ENCODE results near the gene SCNN1G. TPM values are rescaled to one million over a fixed set of nuclear protein-coding genes. Genes with fewer than 3 reads are reported as not detected.

The SCNN1G gene
- total and polyA plus RNA-seq, 2 of the 13 experiments (the other 11 are each of a cell fraction or from before 2014, with no cell fraction given) = not detected

GRCh38 chr16:23148513-23149266, 33.9 kb upstream of the SCNN1G start (continued):
- TF ChIP-seq NFAT5 (CRISPR knock-in tag; IDR thresholded peaks at IDR 0.05) (peak; percentile 75), ZFP90 (CRISPR knock-in tag; IDR thresholded peaks at IDR 0.05; ENCODE audit: borderline replicate concordance) (peak; percentile 68; the same call in 1 of the 2 replicates), BORCS8-MEF2B (CRISPR knock-in tag; IDR thresholded peaks at IDR 0.05) (peak; percentile 89), ZMYM3 (CRISPR knock-in tag; IDR thresholded peaks at IDR 0.05) (peak; percentile 8; the same call in 1 of the 2 replicates), ZBED4 (CRISPR knock-in tag; IDR thresholded peaks at IDR 0.05; ENCODE audit: borderline replicate concordance) (peak; percentile 99), ARID2 (CRISPR knock-in tag; IDR thresholded peaks at IDR 0.05; ENCODE audit: borderline replicate concordance) (peak; percentile 77; the same call in 1 of the 2 replicates), U2AF2 (IDR thresholded peaks at IDR 0.05; ENCODE audit: low read depth, low read length) (no peak), MYNN (CRISPR knock-in tag; IDR thresholded peaks at IDR 0.05; ENCODE audit: low read depth) (no peak; the same call in 1 of the 2 replicates), ZNF788 (CRISPR knock-in tag; IDR thresholded peaks at IDR 0.05; ENCODE audit: borderline replicate concordance) (peak; percentile 66), CAMTA2 (CRISPR knock-in tag; IDR thresholded peaks at IDR 0.05; ENCODE audit: borderline replicate concordance) (peak; percentile 67; the same call in 1 of the 2 replicates), SKIL (CRISPR knock-in tag; IDR thresholded peaks at IDR 0.05; ENCODE audit: borderline replicate concordance) (peak; percentile 88), ZNF598 (CRISPR knock-in tag; IDR thresholded peaks at IDR 0.05; ENCODE audit: borderline replicate concordance) (peak; percentile 87; the same call in 1 of the 2 replicates), SP5 (CRISPR knock-in tag; IDR thresholded peaks at IDR 0.05; ENCODE audit: borderline replicate concordance, low read depth) (peak; percentile 92), ZMYM2 (CRISPR knock-in tag; IDR thresholded peaks at IDR 0.05) (no peak), ZNF550 (CRISPR knock-in tag; IDR thresholded peaks at IDR 0.05; ENCODE audit: borderline replicate concordance) (0 out of 2 replicates have a peak, but pooled peaks have one; percentile 31), RNF2 (conservative IDR thresholded peaks at IDR 0.05; ENCODE audit: low read depth) (0 out of 2 replicates have a peak, but pooled peaks have one; percentile 46), POLR2AphosphoS2 (IDR thresholded peaks at IDR 0.05; ENCODE audit: low read depth, low read length) (no peak)

Measured in HepG2 (cell line).